ENCODE results near the gene INPP4B. TPM values are rescaled to one million over a fixed set of nuclear protein-coding genes. Genes with fewer than 3 reads are reported as not detected.
"Not testable (repeated sequence)": the region's sequence is repeated elsewhere in the genome, so short reads cannot be mapped to it uniquely, and the experiment has no call there.

The INPP4B gene
- total and polyA plus RNA-seq, 2 experiments from 2014 or later: 4.6 to 5.5 TPM

GRCh38 chr4:142663828-142664227, 182.3 kb downstream of the INPP4B start:
- H3K9me3 ChIP-seq (ENCODE audit: low read depth): no peaks in the 10 kb centered on the region
- H3K4me1 ChIP-seq (ENCODE audit: low read depth): no peaks in the 10 kb centered on the region
- no peak for DNase-seq (ENCODE audit: low read depth in 1 of 2, low spot score in 1 of 2)
- H3K4me3 ChIP-seq: no peak overlapping the region
- no peaks in the 10 kb centered on the region for H3K36me3 ChIP-seq
- no peaks in the 10 kb centered on the region for H3K27me3 ChIP-seq
- H3K27ac ChIP-seq: no peak overlapping the region
- TF ChIP-seq CTCF (IDR thresholded peaks at IDR 0.05; ENCODE audit: low read depth, low read length): no peak

GRCh38 chr4:142660728-142661127, 185.4 kb downstream of the INPP4B start:
- H3K9me3 ChIP-seq (ENCODE audit: low read depth): no peaks in the 10 kb centered on the region
- TF ChIP-seq CTCF (IDR thresholded peaks at IDR 0.05; ENCODE audit: low read depth, low read length): no peak
- no peaks in the 10 kb centered on the region for H3K4me1 ChIP-seq (ENCODE audit: low read depth)
- no peaks in the 10 kb centered on the region for H3K36me3 ChIP-seq
- DNase-seq (ENCODE audit: low read depth in 1 of 2, low spot score in 1 of 2): no peak
- no peak overlapping the region for H3K27ac ChIP-seq
- H3K27me3 ChIP-seq: no peaks in the 10 kb centered on the region
- no peak overlapping the region for H3K4me3 ChIP-seq

GRCh38 chr4:142656178-142656577, 189.9 kb downstream of the INPP4B start:
- DNase-seq (ENCODE audit: low read depth in 1 of 2, low spot score in 1 of 2): peak; percentile 6 to 14
- no peaks in the 10 kb centered on the region for H3K9me3 ChIP-seq (ENCODE audit: low read depth)

GRCh38 chr4:142648378-142648777, 197.7 kb downstream of the INPP4B start:
- no peaks in the 10 kb centered on the region for H3K27me3 ChIP-seq
- H3K9me3 ChIP-seq (ENCODE audit: low read depth): no peaks in the 10 kb centered on the region
- H3K36me3 ChIP-seq: no peaks in the 10 kb centered on the region
- no peak overlapping the region for H3K4me3 ChIP-seq
- no peak for DNase-seq (ENCODE audit: low read depth in 1 of 2, low spot score in 1 of 2)
- no peak overlapping the region for H3K27ac ChIP-seq
- peaks cover 18% of the 10 kb centered on the region for H3K4me1 ChIP-seq (ENCODE audit: low read depth)
- TF ChIP-seq CTCF (IDR thresholded peaks at IDR 0.05; ENCODE audit: low read depth, low read length): no peak

More at GRCh38 chr4:142656178-142656577, 189.9 kb downstream of the INPP4B start:
- Histone ChIP-seq H3K27me3 (no peaks in the 10 kb centered on the region), H3K27ac (no peak overlapping the region), H3K4me1 (ENCODE audit: low read depth) (no peaks in the 10 kb centered on the region), H3K36me3 (no peaks in the 10 kb centered on the region), H3K4me3 (no peak overlapping the region)
- TF ChIP-seq CTCF (IDR thresholded peaks at IDR 0.05; ENCODE audit: low read depth, low read length): no peak

GRCh38 chr4:142645475-142646108, 200.5 kb downstream of the INPP4B start:
- no peak overlapping the region for H3K4me3 ChIP-seq
- peak overlapping the region; percentile 85 for H3K27ac ChIP-seq
- peak; percentile 51 to 62 for DNase-seq (ENCODE audit: low read depth in 1 of 2, low spot score in 1 of 2)
- H3K27me3 ChIP-seq: no peaks in the 10 kb centered on the region
- H3K9me3 ChIP-seq (ENCODE audit: low read depth): no peaks in the 10 kb centered on the region
- no peaks in the 10 kb centered on the region for H3K36me3 ChIP-seq
- peaks cover 18% of the 10 kb centered on the region for H3K4me1 ChIP-seq (ENCODE audit: low read depth)
- TF ChIP-seq CTCF (IDR thresholded peaks at IDR 0.05; ENCODE audit: low read depth, low read length): no peak

GRCh38 chr4:142644628-142645027, 201.5 kb downstream of the INPP4B start:
- peak in 1 of 2 donors; percentile 0 for DNase-seq (ENCODE audit: low read depth in 1 of 2, low spot score in 1 of 2)
- peaks cover 18% of the 10 kb centered on the region for H3K4me1 ChIP-seq (ENCODE audit: low read depth)
- not testable (repeated sequence) for H3K27me3 ChIP-seq; H3K27ac ChIP-seq; H3K9me3 ChIP-seq (ENCODE audit: low read depth); H3K4me3 ChIP-seq; H3K36me3 ChIP-seq
